SW480 (cell line): ENCODE data around the gene FTO.

Experiments
- DNase-seq: peaks from one replicate; pipeline ENCODE4 v3.0.0-alpha.2; 2016; ENCODE audit warnings: low spot score

The FTO gene

DNA sequence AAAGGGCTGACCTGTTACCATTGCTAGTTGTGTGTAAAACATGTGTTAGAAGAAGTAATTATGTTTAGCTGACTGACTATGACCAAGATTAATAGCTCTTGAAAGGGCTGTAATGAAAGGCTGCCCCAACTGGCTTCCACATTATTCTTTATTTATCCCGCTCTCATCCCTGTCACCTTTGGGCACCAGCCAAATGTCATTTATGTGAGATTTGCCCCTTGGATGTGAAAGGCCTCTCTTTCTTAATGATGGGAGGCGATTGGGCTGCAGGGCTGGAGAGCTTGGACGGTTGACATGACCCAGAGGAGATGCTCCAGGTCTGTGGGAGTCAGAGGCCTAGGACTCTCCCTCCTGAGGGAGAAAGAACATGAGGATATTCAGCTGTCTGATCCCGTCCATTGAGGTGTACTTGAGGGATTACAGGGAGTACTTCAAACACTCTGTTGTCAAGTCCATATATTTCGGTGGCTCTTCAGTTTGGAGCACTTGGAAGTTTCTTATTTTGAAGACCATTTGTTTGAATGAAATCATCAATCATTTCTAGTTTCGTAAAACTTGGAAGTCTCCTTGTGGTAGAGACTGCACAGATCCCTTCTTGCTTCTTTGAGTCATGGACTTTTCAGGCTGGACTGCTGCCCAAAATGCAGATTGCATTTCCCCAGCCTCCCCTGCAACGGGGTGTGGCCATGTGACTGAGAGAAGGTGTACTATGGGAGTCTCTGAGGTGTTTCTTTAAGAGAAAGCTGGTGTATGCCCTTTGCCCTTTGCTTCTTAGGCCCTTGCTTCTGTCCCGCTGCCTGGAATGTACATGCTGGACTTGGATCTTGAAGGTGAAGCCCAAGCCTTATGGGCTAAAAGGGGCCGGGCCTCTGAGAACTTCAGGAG, 51.3 kb downstream of the FTO start:
- no peak for DNase-seq

DNA sequence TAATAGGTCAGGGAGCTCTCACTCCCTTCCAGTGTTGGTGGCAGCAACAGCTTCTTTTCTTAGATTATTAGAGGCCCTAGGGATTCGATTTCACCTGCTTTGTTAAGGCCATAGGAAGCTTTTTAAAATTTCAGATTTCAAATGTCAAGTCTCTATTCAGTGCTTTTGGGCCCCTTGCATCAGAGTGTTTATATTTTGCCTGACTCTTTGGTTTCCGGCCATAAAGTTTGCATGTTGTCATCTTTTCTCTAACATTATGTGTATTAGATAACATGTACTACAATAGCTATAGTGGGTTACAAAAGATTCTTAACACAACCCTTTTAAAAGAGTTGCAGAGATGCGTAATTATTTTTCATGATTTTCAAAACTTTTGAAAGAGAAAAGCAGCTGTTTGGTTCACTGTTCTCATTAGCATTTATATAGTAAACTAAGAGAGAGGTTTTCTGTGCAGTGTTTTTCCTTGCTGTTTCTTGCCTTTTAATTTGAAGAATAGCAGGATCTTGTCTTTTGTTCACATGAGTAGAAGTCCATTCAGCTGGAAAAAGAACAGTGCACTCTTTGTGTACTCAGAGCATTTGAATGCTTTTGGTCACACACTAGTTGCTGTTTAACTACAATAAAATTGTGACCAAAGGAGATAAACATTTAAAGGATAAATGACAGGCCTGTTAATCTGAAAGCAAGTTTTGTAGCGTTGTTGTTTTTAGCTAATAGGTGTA, 52.5 kb downstream of the FTO start:
- peak; percentile 54 for DNase-seq

DNA sequence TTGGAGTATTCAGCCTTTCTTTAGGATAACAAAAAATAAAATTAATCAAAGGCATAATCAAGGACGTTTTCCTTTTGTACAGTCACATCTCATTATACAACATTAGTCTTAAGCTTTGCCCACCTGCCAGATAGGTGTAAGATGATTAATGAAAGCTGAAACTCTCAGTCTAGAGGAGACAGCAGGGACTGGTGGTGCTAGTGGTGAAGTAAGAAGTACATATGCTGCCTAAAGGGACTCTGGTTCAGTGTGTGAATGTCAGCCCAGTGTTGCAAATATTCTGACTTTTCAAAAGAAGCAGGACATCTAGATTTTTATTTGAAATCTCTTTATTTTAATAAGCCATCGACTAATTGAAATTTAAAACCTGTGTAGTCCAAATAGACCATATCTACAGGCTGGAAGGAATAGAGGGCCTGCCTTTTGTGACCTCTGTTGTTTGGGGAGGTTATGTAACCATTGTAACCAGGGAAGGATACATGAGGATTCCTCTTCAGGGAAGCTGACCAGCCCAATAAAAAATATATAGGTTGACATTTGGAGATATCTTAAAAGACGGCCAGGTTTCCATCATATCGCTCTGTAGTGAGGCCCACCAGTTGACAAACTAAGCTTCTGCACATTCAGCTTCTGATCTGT, 54.1 kb downstream of the FTO start:
- DNase-seq, result no peak

DNA sequence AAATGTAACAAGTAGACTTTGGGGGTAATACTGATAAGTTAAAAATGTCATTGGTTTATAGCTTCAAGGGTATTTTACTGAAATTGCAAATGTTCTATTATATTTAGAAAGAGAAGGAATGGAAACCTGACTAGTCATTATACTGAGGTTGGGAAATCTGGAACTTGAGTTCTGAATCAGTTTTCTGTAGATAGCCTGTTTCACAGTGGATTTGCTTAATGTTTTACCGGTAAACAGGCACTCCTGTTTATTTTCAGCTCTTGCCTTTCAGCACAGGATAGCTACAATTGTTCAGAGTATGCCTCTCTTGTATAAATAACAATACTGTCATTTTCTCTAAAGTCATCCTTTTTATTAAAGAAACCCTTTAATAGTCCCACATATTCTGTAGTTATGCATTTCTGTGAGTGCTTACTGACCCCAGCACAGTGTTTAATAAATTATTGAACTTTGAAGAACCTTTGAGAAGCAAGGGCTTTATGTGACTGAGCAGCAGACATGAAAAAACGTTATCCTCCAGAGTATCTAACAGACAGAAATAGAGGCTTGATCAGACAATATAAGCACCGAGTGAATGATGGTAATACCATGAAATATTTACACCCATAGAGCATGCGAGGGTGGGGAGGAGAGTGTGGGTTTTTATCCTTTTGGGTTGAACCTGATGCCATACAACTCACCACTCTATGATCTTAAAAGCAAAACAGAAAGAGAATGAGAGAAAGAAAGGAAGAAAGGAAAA, 58.2 kb downstream of the FTO start:
- DNase-seq, result no peak

DNA sequence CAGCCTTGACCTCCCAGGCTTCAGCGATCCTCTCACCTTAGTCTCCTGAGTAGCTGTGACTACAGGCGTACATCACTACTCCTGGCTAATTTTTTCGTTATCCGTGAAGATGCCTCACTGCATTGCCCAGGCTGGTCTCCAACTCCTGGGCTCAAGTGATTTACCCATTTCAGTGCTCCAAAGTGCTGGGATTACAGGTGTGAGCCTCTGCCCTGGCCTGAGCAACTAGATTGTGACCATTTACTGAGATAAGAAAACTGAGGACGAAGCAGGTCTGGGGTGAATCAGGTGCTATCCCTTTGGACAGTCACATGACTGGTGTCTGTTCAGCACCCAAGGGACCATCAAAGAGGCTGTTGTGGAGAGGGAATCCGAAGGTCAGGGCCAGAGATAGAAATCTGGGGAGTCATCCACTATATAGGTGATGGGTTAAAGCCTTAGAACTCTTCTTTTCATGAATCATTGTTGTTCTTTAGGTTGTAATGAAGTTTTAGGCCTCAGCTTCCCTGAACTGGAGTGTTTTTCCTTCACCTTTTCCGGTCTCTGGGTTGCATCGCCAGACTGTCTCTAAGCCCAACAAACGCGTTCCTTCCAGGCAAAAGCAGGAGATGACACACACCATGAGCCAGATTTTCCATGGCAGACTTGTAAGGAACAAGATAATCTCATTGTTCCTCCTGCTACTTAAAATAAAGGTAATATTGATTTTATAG, 62.5 kb downstream of the FTO start:
- DNase-seq, result no peak

DNA sequence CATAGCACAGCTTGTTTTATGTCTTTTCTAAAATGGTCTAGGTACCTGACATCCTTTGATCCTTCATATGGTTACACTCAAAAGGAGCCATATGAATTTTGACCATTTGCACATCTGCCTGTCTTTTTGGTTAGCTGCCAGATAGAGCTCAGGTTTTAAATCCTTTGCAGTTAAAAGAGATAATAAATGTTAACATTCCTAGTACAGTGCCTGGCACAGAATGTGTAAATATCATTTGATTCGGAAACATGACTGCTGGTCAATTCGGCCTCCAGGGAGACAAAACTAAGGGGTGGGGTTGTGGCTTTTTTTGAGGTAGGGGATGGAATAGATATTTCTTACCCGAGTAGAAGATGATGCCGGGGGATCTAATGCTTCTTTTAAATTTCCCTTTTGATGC, 64.2 kb downstream of the FTO start:
- DNase-seq, result no peak

DNA sequence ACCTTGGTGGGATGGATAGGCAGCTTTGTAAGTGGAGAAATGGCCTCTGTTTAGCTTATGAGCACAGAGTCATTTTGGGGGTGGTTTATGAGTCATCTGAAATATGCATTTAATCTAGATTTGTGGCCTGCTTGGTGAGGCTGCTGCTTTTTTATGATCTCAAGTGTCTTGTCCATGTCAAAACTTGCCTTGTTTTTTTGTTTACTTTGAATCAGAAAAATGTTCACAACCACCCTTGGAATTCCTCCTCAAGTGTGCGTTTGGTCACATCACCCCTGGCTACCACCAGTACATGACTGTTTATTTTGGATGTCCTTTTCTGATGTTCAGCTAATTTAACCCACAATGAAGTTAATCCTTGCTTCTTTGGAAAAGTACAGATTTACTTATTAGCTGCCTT, 64.6 kb downstream of the FTO start:
- peak; percentile 68 for DNase-seq

DNA sequence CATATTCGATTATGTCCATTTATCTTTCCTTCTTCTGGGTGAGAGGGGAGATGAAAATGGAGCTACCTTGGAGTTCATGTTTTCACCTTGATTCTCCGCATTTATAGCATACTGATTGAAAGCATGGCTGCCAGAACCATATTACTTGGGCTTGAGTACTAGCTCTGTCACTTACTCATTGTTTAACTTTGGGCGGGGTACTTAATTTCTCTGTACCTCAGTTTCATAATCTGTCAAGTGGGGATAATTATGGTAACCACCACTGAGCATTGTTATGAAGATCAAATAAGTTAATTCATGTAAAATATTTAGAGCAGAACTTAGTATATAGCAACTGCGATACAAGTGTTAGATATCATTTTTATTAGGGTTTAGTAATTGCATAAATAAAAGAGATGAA, 65.2 kb downstream of the FTO start:
- no peak for DNase-seq

DNA sequence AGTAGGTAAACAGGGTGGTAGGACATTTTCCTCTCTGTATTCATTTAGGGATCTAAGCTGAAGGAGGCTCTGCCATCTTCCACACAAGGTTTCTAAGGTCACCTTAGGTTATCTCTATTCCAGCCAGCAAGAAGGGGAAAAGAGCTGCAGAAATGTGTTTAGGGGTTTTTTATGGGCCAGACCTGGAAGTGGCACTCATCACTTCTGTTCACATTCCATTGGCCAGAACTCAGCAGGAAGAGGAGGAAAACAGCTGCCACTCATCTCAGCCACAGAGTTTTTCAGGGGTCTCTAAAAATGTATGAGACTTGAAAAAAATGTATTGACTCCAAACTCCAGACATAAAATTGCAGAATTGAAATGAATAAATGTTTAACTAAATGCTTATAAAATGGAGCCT, 65.8 kb downstream of the FTO start:
- DNase-seq, result no peak

DNA sequence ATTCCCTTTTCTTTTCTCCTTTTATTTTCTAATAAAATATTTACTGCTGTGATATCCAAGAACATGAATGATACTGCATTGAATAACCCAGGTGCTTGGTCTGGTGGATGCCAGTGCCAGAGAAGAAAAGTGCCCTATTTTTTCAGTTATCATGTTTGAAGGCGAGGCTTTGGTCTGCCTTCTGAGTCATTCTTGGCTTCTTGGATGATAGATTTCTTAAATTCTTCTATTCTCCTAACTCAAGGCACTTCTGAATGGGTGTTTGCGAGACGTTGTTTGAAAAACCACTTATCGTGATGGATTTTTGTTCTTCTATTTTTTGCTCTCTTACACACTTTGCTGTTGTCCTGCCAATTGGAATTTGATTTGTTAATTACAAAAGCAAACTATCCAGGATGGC, 66.7 kb downstream of the FTO start:
- no peak for DNase-seq

DNA sequence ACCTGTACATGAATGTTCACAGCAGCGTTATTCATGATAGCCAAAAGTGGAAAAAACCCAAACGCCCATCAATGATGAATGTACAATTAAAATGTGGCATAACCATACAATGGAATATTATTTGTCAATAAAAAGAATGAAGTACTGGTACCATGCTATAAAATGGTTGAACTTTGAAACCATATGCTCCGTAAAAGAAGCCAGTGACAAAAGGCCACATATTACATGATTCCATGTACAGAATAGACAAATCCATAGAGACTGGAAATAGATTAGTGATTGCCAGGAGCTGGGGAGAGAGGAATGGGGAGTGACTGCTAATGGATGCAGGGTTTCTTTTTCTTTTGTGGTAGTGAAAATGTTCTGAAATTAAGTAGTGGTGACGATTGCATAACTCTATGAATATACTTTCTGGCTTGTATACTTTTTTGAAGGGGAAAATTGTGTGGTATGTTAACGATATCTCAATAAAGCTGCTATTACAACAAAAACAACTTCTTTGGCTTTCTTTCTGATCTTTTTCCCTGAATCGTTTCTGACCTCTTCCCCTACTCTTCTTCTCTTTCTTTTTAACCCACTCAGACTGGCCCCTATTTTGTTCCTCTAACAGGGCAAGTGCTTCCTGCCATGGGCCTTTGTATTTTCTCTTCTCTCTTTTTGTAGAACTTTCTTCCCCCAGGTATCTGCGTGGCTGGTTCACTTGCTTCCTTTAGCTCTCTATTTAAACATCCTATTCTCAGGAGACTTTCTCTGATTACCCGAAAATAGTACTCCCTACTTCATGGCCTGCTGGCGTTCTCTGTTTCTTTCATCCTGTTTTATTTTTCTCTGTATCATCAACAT, 67.9 kb downstream of the FTO start:
- DNase-seq, result no peak

DNA sequence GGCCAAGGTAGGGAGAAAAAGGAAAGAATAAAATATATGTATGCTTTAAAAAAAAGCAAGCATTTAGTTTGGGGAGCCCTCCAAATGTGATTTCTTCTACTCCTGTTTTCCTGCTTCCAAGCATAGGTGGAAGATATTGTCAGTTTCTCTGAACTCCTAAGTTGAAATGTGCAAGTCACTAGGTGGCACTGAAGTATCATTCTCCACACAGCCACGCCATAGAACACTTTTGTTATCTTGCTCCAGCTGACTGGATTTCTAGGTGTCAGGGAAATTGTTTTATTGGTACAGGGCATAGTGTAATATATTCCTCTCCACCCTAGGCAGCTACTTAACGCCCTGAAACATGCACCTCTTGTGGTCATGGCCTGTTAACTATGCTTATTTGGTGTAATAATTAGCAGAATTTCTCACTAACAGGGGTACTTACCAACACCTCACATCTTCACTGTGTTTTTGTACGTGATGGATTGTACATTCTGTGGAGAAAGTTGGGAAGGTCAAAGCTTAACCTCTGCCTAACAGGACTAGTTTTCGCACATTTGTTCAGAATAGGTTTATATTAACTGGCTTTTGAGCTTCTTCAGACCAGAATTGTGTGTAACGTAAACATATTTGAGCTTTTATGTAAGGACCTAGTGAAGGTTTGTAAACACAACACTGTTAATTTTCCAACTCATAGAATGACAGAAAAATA, 69.3 kb downstream of the FTO start:
- peak; percentile 74 for DNase-seq

DNA sequence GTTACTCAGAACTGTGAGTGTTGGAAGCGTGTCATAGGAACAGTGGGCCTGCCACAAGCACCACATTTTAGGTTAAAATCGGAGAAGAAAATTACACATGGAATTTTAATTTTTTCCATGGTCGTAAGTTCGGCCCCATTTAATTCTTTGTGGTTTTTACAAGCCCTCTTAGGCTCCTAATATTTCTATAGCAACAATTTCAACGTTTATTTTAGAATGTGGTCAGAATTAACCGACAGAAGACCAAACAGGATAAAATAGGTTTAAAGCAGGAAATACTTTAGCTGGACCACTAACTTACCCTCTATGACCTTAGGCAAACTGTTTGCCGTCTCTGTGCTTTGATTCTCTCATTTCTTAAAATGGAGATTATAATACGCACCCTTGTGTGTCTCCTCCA, 69.9 kb downstream of the FTO start:
- DNase-seq, result no peak

DNA sequence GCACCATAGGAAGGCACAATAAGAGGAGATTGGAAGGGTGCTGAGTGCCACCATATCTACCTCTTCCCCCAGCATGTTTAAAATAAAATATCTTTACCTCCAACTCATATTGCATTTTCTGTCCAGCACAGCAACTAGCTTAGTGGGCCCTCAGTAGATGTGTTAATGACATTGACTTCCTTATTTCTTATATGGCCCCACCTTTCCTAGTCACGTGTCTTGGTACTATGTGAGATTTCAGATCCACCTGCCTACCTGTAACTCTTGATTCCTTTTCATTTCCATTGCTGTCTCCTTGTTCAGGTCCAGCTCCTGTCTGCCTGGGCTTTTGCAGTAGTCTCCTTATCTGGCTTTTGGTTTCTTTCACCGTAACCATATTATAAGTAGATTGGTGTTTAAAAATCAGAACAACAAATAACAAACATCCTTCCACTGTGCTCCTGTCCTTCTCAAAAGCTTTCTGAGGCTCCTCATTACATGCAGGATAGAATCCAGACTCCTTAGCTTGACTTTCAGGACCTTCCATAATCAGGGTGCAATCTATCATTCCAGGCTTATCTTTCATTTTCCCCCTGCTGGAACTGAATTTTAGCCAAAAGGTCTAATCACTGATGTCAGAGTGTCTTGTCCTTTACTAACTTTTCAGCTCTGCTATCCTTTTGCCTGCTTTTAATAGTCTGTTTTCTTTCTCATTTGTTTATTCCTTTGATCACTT, 71.3 kb downstream of the FTO start:
- no peak for DNase-seq

DNA sequence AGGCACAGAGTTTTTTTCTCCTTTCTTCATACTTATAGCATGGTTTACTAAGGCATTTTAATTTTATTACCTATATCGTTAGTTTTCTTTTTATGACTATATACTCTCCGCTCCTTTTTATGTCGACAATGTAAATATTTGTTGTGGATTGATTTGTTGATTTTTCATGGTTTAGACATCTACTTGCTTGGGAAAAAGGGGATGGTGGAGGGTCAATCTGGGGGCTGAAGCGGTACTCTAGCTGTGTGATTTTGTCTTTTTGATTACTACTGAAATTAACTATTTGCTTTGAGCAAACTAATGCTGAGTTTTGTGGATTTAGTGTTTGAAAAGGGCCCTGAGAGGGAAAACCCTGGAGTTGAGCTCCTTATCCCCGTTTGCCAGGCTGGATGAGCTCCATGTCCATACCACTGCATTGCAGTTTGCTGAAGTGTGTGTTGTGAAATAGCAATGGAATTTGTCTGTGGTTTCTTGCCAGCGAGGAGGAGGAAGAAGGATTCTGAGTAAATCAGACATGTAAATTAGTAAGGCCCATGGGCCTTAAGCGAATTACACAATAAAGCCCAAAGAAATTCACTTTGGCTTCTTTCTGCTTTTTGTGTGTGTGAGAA, 72.0 kb downstream of the FTO start:
- DNase-seq, result peak; percentile 26

DNA sequence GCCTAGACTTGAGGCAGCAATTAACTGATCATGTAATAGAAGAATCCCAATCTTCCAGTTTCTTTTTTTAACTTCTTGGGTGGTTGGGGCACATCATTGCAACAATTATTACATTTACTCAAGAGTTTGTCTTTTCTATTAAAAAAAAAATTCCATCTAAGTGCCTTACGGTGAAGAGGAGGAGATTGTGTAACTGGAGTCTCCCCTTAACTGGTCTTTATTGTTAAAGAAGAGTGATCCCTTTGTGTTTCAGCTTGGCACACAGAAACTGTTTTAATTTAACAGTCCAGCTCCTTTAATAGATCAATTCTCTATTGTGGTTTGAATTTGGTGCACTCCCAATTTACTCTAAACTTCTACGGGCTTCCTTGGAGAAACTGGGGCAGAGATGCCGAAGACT, 75.2 kb downstream of the FTO start:
- no peak for DNase-seq

DNA sequence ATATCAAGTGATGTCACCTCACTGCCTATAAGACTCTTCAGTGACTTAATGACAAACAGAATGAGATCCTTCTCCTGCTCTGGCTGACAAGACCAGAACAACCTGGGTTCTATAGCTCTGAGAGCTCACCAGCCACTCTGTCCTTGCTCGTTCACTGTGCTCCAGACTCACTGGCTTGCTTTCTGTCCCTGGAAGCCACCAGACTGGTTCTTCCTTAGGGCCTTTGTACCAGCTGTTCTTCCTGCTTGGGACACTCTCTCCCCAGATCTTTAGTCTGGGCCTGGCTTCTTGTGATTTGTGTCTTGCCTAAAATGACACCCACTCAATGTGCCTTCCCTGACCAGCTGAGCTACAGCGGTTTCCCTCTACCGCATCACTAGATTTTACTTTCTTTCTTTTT, 76.1 kb downstream of the FTO start:
- no peak for DNase-seq

DNA sequence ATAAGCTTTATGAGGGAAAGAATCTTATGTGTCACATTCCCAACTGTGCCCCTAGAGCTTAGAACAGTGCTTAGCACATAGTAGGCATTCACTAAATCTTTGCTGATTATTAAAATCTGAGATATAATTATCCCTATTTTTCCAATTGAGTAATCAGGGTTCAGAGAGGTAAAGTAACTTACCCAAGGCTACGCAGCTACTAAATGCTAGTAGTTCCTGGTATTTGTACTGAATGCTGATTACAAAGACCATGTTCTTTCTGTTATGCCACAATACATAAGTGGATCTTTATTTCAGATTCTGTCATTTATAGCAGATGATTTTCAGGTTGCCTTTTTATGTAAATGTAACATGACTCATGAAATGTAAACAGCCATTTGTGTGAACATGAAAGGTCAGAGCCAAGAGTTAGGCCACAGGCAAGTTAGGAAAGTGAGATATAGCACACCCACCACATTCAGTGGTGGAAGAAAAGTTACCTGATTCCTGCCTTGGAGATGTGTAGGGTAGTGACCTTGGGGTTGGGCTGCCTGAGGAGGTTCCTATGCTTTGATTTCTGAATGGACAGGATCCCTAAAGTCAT, 77.2 kb downstream of the FTO start:
- peak; percentile 75 for DNase-seq

DNA sequence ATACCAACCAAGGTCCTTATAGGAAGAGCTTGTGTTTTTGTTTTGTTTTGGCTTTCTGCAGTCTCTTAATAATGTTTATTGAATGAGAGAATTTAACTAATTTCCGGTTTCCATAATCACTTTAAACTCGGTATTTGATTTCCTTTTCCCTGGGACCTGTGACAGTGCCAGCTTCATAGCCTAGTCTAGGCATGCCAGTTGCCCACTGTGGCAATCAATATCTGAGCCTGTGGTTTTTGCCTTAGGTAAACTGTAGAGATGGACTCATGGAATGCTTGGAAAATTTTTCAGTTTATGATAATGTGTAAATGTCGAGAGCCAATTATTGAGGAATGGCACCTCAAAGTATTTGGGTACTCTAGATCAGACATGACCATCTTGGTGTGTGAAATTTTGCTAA, 78.2 kb downstream of the FTO start:
- peak; percentile 9 for DNase-seq
